ENCODE results near the gene MED13L. TPM values are rescaled to one million over a fixed set of nuclear protein-coding genes. Genes with fewer than 3 reads are reported as not detected.

MED13L gene
- total and polyA plus RNA-seq, 2 of the 8 experiments (the other 6 are each of a cell fraction or from before 2014, with no cell fraction given), result 15.9 to 51.7 TPM

DNA sequence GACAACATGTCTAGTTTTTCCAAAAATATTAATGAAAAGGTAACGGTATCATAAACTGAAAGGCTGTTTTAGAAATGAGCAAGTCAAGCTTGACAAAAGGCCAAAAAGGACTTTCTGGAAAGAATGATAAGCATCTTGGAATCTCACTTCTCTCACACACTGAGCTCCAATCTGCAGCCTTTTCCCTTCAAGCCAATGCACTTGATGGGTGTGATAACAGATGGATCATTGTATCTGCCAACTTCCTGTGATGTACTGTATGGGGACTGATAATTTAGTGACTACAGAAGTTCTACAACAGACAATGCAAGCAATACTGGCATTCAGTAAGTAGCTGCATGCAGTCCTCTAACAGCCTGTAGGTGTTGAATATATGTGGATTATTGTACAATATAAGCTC is 147.1 kb downstream of the MED13L start:
- Histone ChIP-seq H3K9me3 (ENCODE audit: insufficient read depth in 2 of 2, low read depth in 1 of 2, low read length in 1 of 2) (no peaks in the 10 kb centered on the region), H3K27ac (ENCODE audit: low read depth, low read length) (no peak overlapping the region), H3K36me3 (ENCODE audit: control insufficient read depth in 2 of 4, insufficient read depth in 4 of 4, low read length in 3 of 4) (no peaks in the 10 kb centered on the region), H3K14ac (ENCODE audit: insufficient read length) (no peak overlapping the region), H4K91ac (replicated peaks; ENCODE audit: insufficient read length, low read length) (no peak overlapping the region), H3K79me2 (ENCODE audit: control insufficient read depth in 1 of 2, insufficient read depth in 2 of 2, low read length in 2 of 2) (peaks cover 0 to 82% of the 10 kb centered on the region in 2 experiments; a peak in 3 of 4 replicates), H3K23me2 (ENCODE audit: low read depth, low read length) (no peaks in the 10 kb centered on the region), H2AK5ac (ENCODE audit: low read depth, low read length) (no peak overlapping the region), H3K4me1 (replicated peaks in 1 of 4; ENCODE audit: control insufficient read depth in 3 of 4, insufficient read depth in 4 of 4, low read length in 3 of 4) (peaks cover 0 to 9% (median 4%) of the 10 kb centered on the region in 4 experiments; a peak in 5 of 7 replicates), H3K27me3 (replicated peaks in 1 of 4; ENCODE audit: control insufficient read depth in 3 of 4, extremely low read depth in 1 of 4, insufficient read depth in 3 of 4, low read length in 3 of 4) (no peaks in the 10 kb centered on the region), H2AFZ (ENCODE audit: low read length) (no peak overlapping the region), H3K79me1 (ENCODE audit: low read depth, low read length) (no peaks in the 10 kb centered on the region), H4K8ac (ENCODE audit: extremely low read depth, insufficient read depth, low read length) (no peak overlapping the region), H4K5ac (ENCODE audit: insufficient read length, low read depth, low read length) (no peak overlapping the region), H3K4me2 (ENCODE audit: insufficient read depth in 1 of 2, low read depth in 2 of 2, low read length in 2 of 2) (no peak overlapping the region), H4K20me1 (replicated peaks in 1 of 2; ENCODE audit: control insufficient read depth in 1 of 2, insufficient read depth in 2 of 2, low read length in 2 of 2) (peaks cover 0 to 4% of the 10 kb centered on the region in 2 experiments), H2BK5ac (ENCODE audit: low read depth, low read length) (no peak overlapping the region), H3K4ac (replicated peaks; ENCODE audit: insufficient read length, low read depth, low read length) (no peak overlapping the region), H2BK120ac (replicated peaks; ENCODE audit: low read depth, low read length) (no peak overlapping the region), H2BK15ac (ENCODE audit: low read length) (no peak overlapping the region), H3K4me3 (ENCODE audit: extremely low read depth in 1 of 4, insufficient read depth in 2 of 4, low read depth in 3 of 4, low read length in 4 of 4) (no peak overlapping the region), H3K18ac (ENCODE audit: extremely low read depth, low read length) (no peak overlapping the region), H3K56ac (replicated peaks; ENCODE audit: insufficient read length, low read depth, low read length) (no peak overlapping the region), H3K9ac (replicated peaks in 1 of 4; ENCODE audit: extremely low read depth in 1 of 4, low read depth in 3 of 4, low read length in 3 of 4) (no peak overlapping the region), H3K23ac (ENCODE audit: insufficient read length) (no peak overlapping the region), H2BK20ac (ENCODE audit: low read length) (no peak overlapping the region), H2BK12ac (ENCODE audit: low read depth, low read length) (no peak overlapping the region)
- ChIA-PET POLR2A (ENCODE audit: partially characterized antibody) (interaction anchor here (1.0 kb wide), 1 partner anchor 18 kb away, joined by 5 read pairs; no protein-coding TSS in a partner anchor), CTCF (ENCODE audit: partially characterized antibody) (interaction anchor here (0.5 to 1.2 kb wide), 4 partner anchors 86 to 789 kb away, joined by 3 read pairs; no protein-coding TSS in a partner anchor)
- WGBS, 2 experiments (ENCODE audit: extremely low coverage in 1 of 2, insufficient coverage in 1 of 2, insufficient read length in 1 of 2, insufficient replicate concordance in 2 of 2, low coverage in 1 of 2, low lambda C conversion rate in 2 of 2, missing lambda C conversion rate in 1 of 2), result 92% methylated on average over 1 of the region's 1 CpG; no CpG with 5 or more reads in 1 of the 2 experiments
- no peak for TF ChIP-seq SIN3A (conservative IDR thresholded peaks at IDR 0.05 in 1 of 2, IDR thresholded peaks at IDR 0.05 in 1 of 2; ENCODE audit: low read depth in 1 of 2, low read length in 2 of 2)
- TF ChIP-seq SIRT6 (IDR thresholded peaks at IDR 0.05; ENCODE audit: low read length), result no peak
- no peak for TF ChIP-seq TCF12 (IDR thresholded peaks at IDR 0.05; ENCODE audit: low read depth, low read length)
- no peak for TF ChIP-seq GABPA (IDR thresholded peaks at IDR 0.05; ENCODE audit: borderline replicate concordance, insufficient read depth, low read length)
- no peak for TF ChIP-seq SRF (IDR thresholded peaks at IDR 0.05; ENCODE audit: low read depth, low read length)
- TF ChIP-seq JUND (IDR thresholded peaks at IDR 0.05; ENCODE audit: low read length), result no peak
- TF ChIP-seq NRF1 (IDR thresholded peaks at IDR 0.05; ENCODE audit: low read depth, low read length), result no peak
- FAIRE-seq (no peak), DNase-seq (ENCODE audit: low read depth in 1 of 2, low spot score in 2 of 2) (no peak)
